Right renal cortex interstitium (tissue), 3 donors: ENCODE data around the gene ZNG1B. TPM values are rescaled to one million over a fixed set of nuclear protein-coding genes. Genes with fewer than 3 reads are reported as not detected.
A peak's percentile ranks its signal among the peaks of the same experiment; 100 is the strongest.
"Not testable (repeated sequence)": the region's sequence is repeated elsewhere in the genome, so short reads cannot be mapped to it uniquely, and the experiment has no call there.

Experiments used
- DNase-seq, 3 donors: peaks; one replicate each; pipeline ENCODE4 v3.0.0-alpha.2; 2013; ENCODE audit warnings: low read depth in 3 of 3, low spot score in 2 of 3
- polyA plus RNA-seq, 3 donors: library from polyadenylated mRNA; unstranded; fragments of 120-200 nt; gene quantifications; one replicate each; pipeline ENCODE4 v1.2.1, GENCODE V29; 2013; ENCODE audit not compliant: insufficient read length in 3 of 3

ZNG1B gene
- polyA plus RNA-seq = 10 to 100 TPM; 55.0 to 62.5 (median 58.1) TPM

GRCh38 chr2:113437508-113438465 is at the start of gene ZNG1B:
ZNG1B (plus strand) TSS chr2:113437691; CDS start chr2:113437869, 178 bp downstream.
- DNase-seq = peak in 1 of 3 donors; percentile 1

- DNase-seq = peak; percentile 45 to 74 (median 72)
Observed at GRCh38 chr2:113390124-113390849, 47.2 kb upstream of the ZNG1B start.

GRCh38 chr2:113391073-113391472 is 46.4 kb upstream of the ZNG1B start:
- DNase-seq = no peak

- DNase-seq = no peak
Observed at GRCh38 chr2:113406114-113406513, 31.4 kb upstream of the ZNG1B start.

GRCh38 chr2:113407446-113408099 is 29.9 kb upstream of the ZNG1B start:
- no peak for DNase-seq

DNA sequence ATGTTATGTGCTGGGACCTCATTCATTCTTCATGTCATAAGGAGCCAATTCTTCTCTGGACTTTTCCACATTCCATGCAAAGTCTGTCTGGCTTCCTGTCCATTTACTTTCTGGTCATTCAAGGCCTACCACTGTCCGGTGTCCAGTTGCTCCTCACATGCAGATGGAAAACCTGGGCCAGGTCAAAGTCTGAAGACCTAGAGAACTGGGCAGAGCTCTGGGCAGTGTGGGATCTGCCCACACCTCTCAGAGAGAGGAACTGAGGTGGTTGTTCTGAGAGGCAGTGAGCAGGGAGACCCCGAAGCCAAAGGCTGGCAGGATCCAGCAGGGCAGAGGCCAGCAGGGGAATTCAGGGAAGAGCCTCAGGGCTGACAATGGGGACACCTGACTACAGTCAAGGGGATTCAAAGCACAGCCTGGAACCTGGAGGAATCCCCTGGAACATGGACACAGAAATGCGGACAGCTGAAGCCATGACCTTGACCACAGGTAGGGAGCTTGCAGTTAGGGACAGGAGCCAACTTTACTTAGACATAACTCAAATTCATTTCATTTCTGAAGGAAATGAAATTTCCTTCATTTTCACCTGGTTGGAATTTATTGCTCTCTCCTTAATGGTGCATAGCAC is 25.7 kb upstream of the ZNG1B start:
- not testable (repeated sequence) for DNase-seq

DNA sequence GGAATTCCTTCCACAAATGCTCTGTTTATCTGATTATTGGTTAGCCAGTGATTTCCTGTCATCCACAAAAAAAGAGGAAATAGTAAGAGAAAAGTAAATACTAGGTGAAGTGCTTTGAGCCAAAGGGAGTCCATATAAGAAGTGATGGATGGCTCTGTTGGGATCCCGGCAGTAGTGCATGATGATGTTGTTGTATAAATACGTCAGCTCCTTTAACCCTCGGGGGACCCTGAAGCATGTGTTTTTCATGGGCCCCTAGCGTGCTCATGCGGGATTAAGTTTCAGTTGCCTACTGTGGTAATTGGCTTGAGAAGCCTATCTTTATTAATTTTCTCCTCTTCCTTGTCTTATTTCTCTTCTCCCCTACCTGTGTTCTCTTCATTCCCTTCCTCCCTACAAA is 24.7 kb upstream of the ZNG1B start:
- not testable (repeated sequence) for DNase-seq

- DNase-seq = not testable (repeated sequence)
Observed at GRCh38 chr2:113431773-113432172, 5.7 kb upstream of the ZNG1B start.

GRCh38 chr2:113433468-113433867 is 4.0 kb upstream of the ZNG1B start:
- DNase-seq = not testable (repeated sequence)

GRCh38 chr2:113465770-113466169 is 28.3 kb downstream of the ZNG1B start:
- not testable (repeated sequence) for DNase-seq

DNA sequence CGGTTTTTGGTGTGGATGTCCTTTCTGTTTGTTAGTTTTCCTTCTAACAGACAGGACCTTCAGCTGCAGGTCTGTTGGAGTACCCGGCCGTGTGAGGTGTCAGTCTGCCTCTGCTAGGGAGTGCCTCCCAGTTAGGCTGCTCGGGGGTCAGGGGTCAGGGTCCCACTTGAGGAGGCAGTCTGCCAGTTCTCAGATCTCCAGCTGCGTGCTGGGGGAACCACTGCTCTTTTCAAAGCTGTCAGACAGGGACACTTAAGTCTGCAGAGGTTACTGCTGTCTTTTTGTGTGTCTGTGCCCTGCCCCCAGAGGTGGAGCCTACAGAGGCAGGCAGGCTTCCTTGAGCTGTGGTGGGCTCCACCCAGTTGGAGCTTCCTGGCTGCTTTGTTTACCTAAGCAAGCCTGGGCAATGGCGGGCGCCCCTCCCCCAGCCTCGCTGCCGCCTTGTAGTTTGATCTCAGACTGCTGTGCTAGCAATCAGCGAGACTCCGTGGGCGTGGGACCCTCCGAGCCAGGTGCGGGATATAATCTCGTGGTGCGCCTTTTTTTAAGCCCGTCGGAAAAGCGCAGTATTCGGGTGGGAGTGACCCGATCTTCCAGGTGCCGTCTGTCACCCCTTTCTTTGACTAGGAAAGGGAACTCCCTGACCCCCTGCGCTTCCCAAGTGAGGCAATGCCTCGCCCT is 39.3 kb downstream of the ZNG1B start:
- DNase-seq = not testable (repeated sequence)

- not testable (repeated sequence) for DNase-seq
Observed at GRCh38 chr2:113496527-113496926, 59.0 kb downstream of the ZNG1B start.

DNA sequence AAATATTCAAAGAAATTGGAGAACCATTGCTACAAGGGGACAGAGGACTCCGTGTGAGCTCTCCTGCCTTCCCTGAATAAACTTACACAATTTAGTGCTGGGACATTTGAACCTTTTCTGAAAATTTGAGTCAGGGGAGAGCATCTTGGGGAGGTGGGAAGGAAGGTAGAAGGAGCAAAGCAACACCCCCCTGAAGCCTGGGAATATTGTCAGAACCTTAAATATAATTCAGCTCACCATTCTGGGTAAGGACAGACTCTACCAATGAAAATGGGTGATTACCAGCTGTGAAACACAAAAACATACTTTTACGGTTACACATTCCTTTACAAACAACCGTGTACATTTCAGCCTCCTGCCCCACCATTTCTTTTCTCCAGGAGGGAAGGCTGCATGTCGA is 60.9 kb downstream of the ZNG1B start, which contains the start of gene FOXD4L1:
Gene FOXD4L1 (plus strand): TSS at position 301 of the 400 bp plus-strand sequence. CDS start 592 bp downstream, outside the sequence.
- not testable (repeated sequence) for DNase-seq

DNA sequence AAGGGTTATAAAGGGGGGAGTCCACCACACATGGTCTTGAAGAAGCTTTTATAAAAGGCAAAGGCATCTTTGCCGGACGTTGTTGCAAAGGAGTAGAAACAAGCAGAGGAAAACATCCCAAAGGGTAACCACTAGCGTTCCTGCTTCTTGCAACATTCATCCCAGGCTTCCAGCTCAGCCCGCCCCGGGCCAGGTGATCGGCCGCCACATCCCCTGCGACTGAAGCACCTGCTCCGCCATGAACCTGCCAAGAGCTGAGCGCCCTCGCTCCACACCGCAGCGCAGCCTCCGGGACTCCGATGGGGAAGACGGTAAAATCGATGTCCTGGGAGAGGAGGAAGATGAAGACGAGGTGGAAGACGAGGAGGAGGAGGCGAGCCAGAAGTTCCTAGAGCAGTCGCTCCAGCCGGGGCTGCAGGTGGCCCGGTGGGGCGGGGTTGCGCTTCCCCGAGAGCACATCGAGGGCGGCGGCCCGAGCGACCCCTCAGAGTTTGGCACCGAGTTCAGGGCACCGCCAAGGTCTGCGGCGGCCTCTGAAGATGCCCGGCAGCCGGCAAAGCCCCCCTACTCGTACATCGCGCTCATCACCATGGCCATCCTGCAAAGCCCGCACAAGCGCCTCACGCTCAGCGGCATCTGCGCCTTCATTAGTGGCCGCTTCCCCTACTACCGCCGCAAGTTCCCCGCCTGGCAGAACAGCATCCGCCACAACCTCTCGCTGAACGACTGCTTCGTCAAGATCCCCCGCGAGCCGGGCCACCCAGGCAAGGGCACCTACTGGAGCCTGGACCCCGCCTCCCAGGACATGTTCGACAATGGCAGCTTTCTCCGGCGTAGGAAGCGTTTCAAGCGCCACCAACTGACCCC is 61.8 kb downstream of the ZNG1B start:
- DNase-seq = not testable (repeated sequence)

GRCh38 chr2:113499886-113500722 is 62.6 kb downstream of the ZNG1B start:
- DNase-seq = not testable (repeated sequence)

DNA sequence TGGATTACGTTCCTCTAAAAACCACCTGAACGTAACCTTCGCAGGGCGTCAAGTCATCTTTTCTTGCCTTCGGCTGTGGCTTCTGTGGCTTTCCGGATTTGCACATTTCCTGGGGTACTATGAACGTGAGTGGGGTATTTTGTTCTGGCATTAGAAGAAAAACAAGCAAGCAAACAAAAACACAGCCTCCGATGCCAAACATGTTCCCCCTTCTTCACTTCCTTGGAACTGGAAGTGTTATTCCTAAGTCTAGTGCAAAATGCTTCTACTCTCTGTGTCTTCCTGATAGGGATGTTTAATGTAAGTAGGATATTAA is 63.2 kb downstream of the ZNG1B start:
- DNase-seq = not testable (repeated sequence)

DNA sequence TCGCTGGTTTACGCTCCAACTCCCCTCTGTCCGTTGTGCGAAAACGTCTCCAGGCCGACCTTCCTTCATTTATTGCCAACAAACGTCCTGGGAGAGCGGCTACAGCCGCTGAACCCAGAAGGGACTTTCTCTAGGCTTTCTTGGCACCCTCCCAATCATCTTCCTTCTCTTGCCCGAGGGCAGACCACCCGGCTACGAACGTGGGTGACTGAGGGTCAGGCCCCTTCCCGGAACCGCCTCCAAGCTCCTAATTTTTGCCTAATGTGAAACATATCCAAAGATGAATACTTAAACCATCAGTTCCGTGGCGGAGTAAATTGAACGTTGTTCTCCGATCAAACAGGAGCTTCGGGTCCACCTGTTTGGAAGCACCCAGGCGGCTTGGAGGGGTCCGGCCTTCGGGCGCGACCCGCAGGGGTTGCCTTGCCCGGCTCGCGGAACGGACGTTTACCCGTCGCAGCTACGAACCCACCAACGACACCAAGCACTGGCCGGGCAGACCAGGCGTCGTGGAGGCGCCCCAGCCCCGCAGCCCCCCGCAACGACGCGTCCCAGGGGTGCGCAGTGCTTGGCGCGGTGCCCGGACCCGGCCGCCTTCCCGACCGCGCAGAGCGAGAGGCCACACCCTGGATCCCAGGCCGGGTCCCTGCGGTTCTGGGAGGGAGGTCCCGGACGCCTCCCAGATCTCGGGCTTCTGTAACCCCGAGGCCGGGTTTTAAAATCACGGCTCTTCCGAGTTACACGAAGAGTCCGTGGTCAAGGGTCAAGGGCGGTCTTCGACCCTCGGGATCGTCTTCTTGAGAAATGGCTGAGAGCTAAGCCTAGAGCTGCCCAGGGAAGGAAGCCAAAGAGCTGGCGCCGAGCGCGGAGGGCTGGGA is 65.0 kb downstream of the ZNG1B start:
- DNase-seq = not testable (repeated sequence)
